Epithelial cell of proximal tubule (primary cell): ENCODE measurements around the gene B4GALT3. TPM values are rescaled to one million over a fixed set of nuclear protein-coding genes. Genes with fewer than 3 reads are reported as not detected.

ENCODE experiments used
- DNase-seq: peaks from one replicate; pipeline ENCODE4 v3.0.0-alpha.2; 2011; ENCODE audit warnings: low read depth
- H3K4me3 ChIP-seq: 2 replicates; pipeline ENCODE4 v1.5.1; 2011; ENCODE audit warnings: low read depth, mild to moderate bottlenecking, low read length
- total RNA-seq: library from RNA; depleted of rRNA; stranded (reverse); fragments of >200 nt; gene quantifications from 2 replicates; pipeline ENCODE4 v1.2.3, GENCODE V29; 2015
- TF ChIP-seq, protein P1 (sequence below): conservative IDR thresholded peaks from 2 replicates; pipeline ENCODE4 v1.5.1; 2012; ENCODE audit warnings: low read depth, mild to moderate bottlenecking, low read length

Gene B4GALT3
- total RNA-seq, 1 donor from 2014 or later, result 46.2 TPM

DNA sequence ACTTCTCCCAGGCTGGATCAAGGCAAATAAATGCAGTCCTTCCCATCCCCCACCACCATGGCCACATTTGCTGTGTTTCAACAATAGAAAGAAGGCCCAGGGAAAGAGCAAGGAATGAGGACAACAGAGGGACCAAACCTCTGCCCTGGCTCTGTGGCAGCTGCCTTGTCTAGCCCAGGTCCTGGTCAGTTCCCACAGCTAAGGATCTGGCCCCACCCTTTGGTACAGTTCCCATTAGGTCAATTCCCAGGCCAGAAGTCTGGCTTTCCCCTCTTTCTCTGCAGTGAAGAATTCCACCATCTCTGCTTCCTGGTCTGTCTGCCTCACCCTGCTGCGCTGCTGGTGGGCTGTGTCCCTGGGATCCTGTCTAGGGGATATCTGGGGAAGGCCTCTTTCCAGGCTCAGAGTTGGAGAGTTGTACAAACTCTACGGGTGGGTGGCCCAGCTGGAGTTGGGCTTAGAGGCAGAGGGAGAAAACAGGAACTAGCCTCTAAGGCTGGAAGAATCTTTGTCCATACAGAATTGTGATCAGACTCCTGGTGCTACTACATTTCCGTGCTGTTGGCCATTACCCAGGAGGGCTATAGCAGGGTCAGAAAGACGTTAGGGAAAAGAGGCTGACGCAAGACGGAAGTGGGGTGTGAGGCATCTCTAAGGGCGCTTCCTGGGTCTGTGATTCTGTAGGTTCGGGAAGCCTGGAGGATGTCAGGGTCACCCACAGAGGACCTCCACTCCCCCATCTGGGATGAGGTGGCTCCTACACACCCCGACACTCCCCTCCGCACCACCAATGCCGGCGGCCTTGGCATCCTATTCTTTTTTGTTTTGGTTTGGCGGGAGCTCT, 23.9 kb upstream of the B4GALT3 start:
- TF ChIP-seq, protein P1, sequence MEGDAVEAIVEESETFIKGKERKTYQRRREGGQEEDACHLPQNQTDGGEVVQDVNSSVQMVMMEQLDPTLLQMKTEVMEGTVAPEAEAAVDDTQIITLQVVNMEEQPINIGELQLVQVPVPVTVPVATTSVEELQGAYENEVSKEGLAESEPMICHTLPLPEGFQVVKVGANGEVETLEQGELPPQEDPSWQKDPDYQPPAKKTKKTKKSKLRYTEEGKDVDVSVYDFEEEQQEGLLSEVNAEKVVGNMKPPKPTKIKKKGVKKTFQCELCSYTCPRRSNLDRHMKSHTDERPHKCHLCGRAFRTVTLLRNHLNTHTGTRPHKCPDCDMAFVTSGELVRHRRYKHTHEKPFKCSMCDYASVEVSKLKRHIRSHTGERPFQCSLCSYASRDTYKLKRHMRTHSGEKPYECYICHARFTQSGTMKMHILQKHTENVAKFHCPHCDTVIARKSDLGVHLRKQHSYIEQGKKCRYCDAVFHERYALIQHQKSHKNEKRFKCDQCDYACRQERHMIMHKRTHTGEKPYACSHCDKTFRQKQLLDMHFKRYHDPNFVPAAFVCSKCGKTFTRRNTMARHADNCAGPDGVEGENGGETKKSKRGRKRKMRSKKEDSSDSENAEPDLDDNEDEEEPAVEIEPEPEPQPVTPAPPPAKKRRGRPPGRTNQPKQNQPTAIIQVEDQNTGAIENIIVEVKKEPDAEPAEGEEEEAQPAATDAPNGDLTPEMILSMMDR, result no peak
- H3K4me3 ChIP-seq, result peak overlapping the region; percentile 88
- DNase-seq, result no peak

- TF ChIP-seq, protein P1, result no peak
- H3K4me3 ChIP-seq, result no peak overlapping the region
- no peak for DNase-seq
Observed at GRCh38 chr1:161200421-161200991, 23.2 kb upstream of the B4GALT3 start.

GRCh38 chr1:161199506-161200139, 22.3 kb upstream of the B4GALT3 start:
- no peak for DNase-seq
- no peak overlapping the region for H3K4me3 ChIP-seq
- TF ChIP-seq, protein P1, result no peak

DNA sequence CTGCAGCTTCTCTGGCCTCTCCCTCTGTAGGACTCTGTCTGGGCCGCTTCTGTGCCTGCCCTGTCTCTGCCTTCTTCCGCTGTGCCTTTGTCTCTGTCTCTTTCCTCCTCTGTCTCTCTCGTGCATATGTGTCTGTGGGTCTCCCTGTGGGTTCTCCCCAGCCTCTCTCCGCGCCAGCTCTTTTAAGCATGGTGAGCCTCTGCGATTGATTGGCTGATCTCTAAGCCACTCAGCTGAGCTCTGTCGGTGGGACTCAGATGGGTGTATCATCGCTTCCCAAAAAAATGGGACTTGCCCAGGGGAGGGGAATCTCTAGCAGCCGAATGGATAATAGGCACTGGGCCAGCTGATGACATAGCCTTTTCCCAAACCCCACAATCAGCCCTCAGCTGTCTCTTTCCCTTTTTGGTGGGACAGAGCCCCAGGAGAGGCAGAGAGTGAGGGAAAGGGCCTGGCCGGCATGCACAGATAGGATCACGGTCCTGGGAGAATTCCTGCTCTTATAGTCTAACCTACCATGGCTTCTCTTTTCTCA, 21.7 kb upstream of the B4GALT3 start, which contains the start of gene ADAMTS4:
ADAMTS4 (minus strand) TSS at position 158 of the 535 bp plus-strand sequence. CDS start 427 bp downstream, outside the sequence.
- DNase-seq, result no peak
- TF ChIP-seq, protein P1, result no peak
- no peak within 1 kb of the TSS for H3K4me3 ChIP-seq

- no peak for DNase-seq
- no peak overlapping the region for H3K4me3 ChIP-seq
- TF ChIP-seq, protein P1, result no peak
Observed at GRCh38 chr1:161198194-161198896, 21.0 kb upstream of the B4GALT3 start.

- H3K4me3 ChIP-seq, result no peak overlapping the region
- TF ChIP-seq, protein P1, result no peak
- DNase-seq, result no peak
Observed at GRCh38 chr1:161197560-161198193, 20.4 kb upstream of the B4GALT3 start.
